K562 (cell line): ENCODE results near the gene MGRN1. TPM values are rescaled to one million over a fixed set of nuclear protein-coding genes. Genes with fewer than 3 reads are reported as not detected.

Experiments used
- ETV1 ChIP-seq: fragments of 450-650 bp; conservative IDR thresholded peaks from 2 replicates; pipeline ENCODE4 v1.6.1; 2016; ENCODE audit warnings: missing genetic modification characterization, control low read depth, low read depth, missing compliant biosample characterization
- GATAD2A ChIP-seq: fragments of 450-650 bp; IDR thresholded peaks from 2 replicates; pipeline ENCODE4 v1.6.1; 2017
- NBN ChIP-seq: fragments of 450-650 bp; IDR thresholded peaks from 2 replicates; pipeline ENCODE4 v1.6.1; 2016; ENCODE audit warnings: low read depth, mild to moderate bottlenecking
- POLR2AphosphoS5 ChIP-seq: IDR thresholded peaks from 2 replicates; pipeline ENCODE4 v1.6.1; 2011; ENCODE audit warnings: mild to moderate bottlenecking, low read depth, low read length, moderate library complexity; ENCODE audit not compliant: control insufficient read depth, insufficient read depth
- polyA plus RNA-seq, 8 experiments: library from polyadenylated mRNA; depleted of rRNA in 4 of 8; stranded (reverse) in 5 of 8; unstranded in 3 of 8; fragments of >200 nt; fragmentation: Nextera tagmentation in 2 of 8; fragmentation: Illumina TruSeq in 1 of 8; extraction: Ambion mirVana in 2 of 8; extraction: Trizol in 1 of 8; gene quantifications; 2 replicates each; pipeline versions ENCODE4 v1.2.1 to v1.2.3, GENCODE V29; 2011 to 2014; ENCODE audit warnings: inconsistent platforms in 1 of 8, missing spikeins in 1 of 8
- total RNA-seq, 7 experiments: library from RNA; depleted of rRNA in 6 of 7; stranded (reverse); fragments of >200 nt in 6 of 7; fragmentation: Illumina TruSeq in 2 of 7; extraction: Trizol in 2 of 7; gene quantifications; 2 replicates each; pipeline versions ENCODE4 v1.2.1 to v1.2.3, GENCODE V29; 2011 to 2021; ENCODE audit warnings: low replicate concordance in 1 of 7
- TF ChIP-seq, protein P1 (sequence below): fragments of 200-800 bp; sonication (Bioruptor generic); IDR thresholded peaks from 2 replicates; pipeline ENCODE4 v1.6.1; 2016; ENCODE audit warnings: missing genetic modification characterization, missing compliant biosample characterization
- TF ChIP-seq, protein P2 (sequence below): fragments of 250-450 bp; sonication (Bioruptor Pico); IDR thresholded peaks from 2 replicates; pipeline ENCODE4 v1.8.0; 2022; ENCODE audit warnings: inconsistent platforms, mild to moderate bottlenecking, moderate library complexity, borderline replicate concordance
- TF ChIP-seq, protein P3 (sequence below): sonication (generic); formaldehyde crosslinking; IDR thresholded peaks from 2 replicates; pipeline ENCODE4 v1.8.0; 2022; ENCODE audit warnings: mild to moderate bottlenecking, missing genetic modification reagents, borderline replicate concordance

The MGRN1 gene
- total and polyA plus RNA-seq, 9 of the 15 experiments (the other 6 are each of a cell fraction or from before 2014, with no cell fraction given), result 0.15 to 37.9 (median 6.0) TPM

GRCh38 chr16:4616047-4616811, 8.4 kb upstream of the MGRN1 start (continued):
- TF ChIP-seq, protein P1, sequence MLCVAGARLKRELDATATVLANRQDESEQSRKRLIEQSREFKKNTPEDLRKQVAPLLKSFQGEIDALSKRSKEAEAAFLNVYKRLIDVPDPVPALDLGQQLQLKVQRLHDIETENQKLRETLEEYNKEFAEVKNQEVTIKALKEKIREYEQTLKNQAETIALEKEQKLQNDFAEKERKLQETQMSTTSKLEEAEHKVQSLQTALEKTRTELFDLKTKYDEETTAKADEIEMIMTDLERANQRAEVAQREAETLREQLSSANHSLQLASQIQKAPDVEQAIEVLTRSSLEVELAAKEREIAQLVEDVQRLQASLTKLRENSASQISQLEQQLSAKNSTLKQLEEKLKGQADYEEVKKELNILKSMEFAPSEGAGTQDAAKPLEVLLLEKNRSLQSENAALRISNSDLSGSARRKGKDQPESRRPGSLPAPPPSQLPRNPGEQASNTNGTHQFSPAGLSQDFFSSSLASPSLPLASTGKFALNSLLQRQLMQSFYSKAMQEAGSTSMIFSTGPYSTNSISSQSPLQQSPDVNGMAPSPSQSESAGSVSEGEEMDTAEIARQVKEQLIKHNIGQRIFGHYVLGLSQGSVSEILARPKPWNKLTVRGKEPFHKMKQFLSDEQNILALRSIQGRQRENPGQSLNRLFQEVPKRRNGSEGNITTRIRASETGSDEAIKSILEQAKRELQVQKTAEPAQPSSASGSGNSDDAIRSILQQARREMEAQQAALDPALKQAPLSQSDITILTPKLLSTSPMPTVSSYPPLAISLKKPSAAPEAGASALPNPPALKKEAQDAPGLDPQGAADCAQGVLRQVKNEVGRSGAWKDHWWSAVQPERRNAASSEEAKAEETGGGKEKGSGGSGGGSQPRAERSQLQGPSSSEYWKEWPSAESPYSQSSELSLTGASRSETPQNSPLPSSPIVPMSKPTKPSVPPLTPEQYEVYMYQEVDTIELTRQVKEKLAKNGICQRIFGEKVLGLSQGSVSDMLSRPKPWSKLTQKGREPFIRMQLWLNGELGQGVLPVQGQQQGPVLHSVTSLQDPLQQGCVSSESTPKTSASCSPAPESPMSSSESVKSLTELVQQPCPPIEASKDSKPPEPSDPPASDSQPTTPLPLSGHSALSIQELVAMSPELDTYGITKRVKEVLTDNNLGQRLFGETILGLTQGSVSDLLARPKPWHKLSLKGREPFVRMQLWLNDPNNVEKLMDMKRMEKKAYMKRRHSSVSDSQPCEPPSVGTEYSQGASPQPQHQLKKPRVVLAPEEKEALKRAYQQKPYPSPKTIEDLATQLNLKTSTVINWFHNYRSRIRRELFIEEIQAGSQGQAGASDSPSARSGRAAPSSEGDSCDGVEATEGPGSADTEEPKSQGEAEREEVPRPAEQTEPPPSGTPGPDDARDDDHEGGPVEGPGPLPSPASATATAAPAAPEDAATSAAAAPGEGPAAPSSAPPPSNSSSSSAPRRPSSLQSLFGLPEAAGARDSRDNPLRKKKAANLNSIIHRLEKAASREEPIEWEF (CRISPR knock-in tag), result 0 out of 2 replicates have a peak, but pooled peaks have one; percentile 37
- TF ChIP-seq GATAD2A (no peak), POLR2AphosphoS5 (peak; percentile 72), ETV1 (tag) (peak; percentile 93), NBN (peak; percentile 69)
- TF ChIP-seq, protein P2, sequence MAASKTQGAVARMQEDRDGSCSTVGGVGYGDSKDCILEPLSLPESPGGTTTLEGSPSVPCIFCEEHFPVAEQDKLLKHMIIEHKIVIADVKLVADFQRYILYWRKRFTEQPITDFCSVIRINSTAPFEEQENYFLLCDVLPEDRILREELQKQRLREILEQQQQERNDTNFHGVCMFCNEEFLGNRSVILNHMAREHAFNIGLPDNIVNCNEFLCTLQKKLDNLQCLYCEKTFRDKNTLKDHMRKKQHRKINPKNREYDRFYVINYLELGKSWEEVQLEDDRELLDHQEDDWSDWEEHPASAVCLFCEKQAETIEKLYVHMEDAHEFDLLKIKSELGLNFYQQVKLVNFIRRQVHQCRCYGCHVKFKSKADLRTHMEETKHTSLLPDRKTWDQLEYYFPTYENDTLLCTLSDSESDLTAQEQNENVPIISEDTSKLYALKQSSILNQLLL (CRISPR knock-in tag), result no peak
- TF ChIP-seq, protein P3, sequence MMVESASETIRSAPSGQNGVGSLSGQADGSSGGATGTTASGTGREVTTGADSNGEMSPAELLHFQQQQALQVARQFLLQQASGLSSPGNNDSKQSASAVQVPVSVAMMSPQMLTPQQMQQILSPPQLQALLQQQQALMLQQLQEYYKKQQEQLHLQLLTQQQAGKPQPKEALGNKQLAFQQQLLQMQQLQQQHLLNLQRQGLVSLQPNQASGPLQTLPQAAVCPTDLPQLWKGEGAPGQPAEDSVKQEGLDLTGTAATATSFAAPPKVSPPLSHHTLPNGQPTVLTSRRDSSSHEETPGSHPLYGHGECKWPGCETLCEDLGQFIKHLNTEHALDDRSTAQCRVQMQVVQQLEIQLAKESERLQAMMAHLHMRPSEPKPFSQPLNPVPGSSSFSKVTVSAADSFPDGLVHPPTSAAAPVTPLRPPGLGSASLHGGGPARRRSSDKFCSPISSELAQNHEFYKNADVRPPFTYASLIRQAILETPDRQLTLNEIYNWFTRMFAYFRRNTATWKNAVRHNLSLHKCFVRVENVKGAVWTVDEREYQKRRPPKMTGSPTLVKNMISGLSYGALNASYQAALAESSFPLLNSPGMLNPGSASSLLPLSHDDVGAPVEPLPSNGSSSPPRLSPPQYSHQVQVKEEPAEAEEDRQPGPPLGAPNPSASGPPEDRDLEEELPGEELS (CRISPR knock-in tag), result no peak
